SK-N-MC (cell line): ENCODE results near the gene SLCO1B3.

Source experiments
- EZH2 ChIP-seq: fragments of 200-600 bp; sonication (generic); IDR thresholded peaks from one replicate; pipeline ENCODE4 v1.6.1; 2017; ENCODE audit warnings: antibody characterized with exemption
- POLR2AphosphoS5 ChIP-seq: IDR thresholded peaks from 2 replicates; pipeline ENCODE4 v1.6.1; 2012; ENCODE audit warnings: mild to moderate bottlenecking, low read depth, low read length, borderline replicate concordance

GRCh38 chr12:20931894-20932293 lies 121.4 kb downstream of the SLCO1B3 start:
- TF ChIP-seq EZH2, result no peak
- TF ChIP-seq POLR2AphosphoS5, result no peak
